Stomach (tissue), 9 donors: Measurements from ENCODE around the gene FRAS1. TPM values are rescaled to one million over a fixed set of nuclear protein-coding genes. Genes with fewer than 3 reads are reported as not detected.
"Not testable (repeated sequence)": the region's sequence is repeated elsewhere in the genome, so short reads cannot be mapped to it uniquely, and the experiment has no call there.

Source experiments
- DNase-seq, 2 donors: peaks; one replicate each; pipeline versions ENCODE4 v3.0.0 to v3.0.0-alpha.2; 2013 to 2019
- H3K27ac ChIP-seq, 5 donors: fragments of 200-600 bp in 4 of 5; sonication (generic) in 4 of 5; one replicate each; pipeline ENCODE4 v1.5.1; 2013 to 2019; ENCODE audit warnings: mild to moderate bottlenecking in 1 of 5, moderate library complexity in 1 of 5
- H3K27me3 ChIP-seq, 3 donors: fragments of 200-600 bp; sonication (generic); one replicate each; pipeline ENCODE4 v1.5.1; 2017 to 2019; ENCODE audit warnings: mixed run types in 1 of 3
- H3K36me3 ChIP-seq, 4 donors: fragments of 200-600 bp; sonication (generic); 1 replicate in 3 of 4; 2 replicates in 1 of 4; pipeline ENCODE4 v1.5.1; 2016 to 2019
- H3K4me1 ChIP-seq, 4 donors: fragments of 200-600 bp; sonication (generic); one replicate each; pipeline ENCODE4 v1.5.1; 2016 to 2019
- H3K4me3 ChIP-seq, 4 donors: fragments of 200-600 bp; sonication (generic) in 3 of 4; one replicate each; pipeline ENCODE4 v1.5.1; 2016 to 2019; ENCODE audit warnings: mild to moderate bottlenecking in 1 of 4
- H3K9me3 ChIP-seq, 4 donors: fragments of 200-600 bp; sonication (generic); one replicate each; pipeline ENCODE4 v1.5.1; 2016 to 2019
- EP300 ChIP-seq: sonication (generic); formaldehyde crosslinking; IDR thresholded peaks from one replicate; pipeline ENCODE4 v1.6.1; 2017; ENCODE audit warnings: antibody characterized with exemption
- POLR2A ChIP-seq, 4 donors: fragments of 450-650 bp; IDR thresholded peaks; one replicate each; pipeline ENCODE4 v1.6.1; 2016; ENCODE audit warnings: antibody characterized with exemption in 4 of 4, control low read depth in 2 of 4, mild to moderate bottlenecking in 1 of 4, moderate library complexity in 1 of 4
- POLR2AphosphoS5 ChIP-seq, 3 donors: sonication (generic); formaldehyde crosslinking; IDR thresholded peaks; one replicate each; pipeline ENCODE4 v1.6.1; 2016; ENCODE audit warnings: antibody characterized with exemption in 3 of 3
- WGBS, 5 donors: extraction: QIAGEN DNeasy Blood & Tissue Kit in 3 of 5; methylation state at CpG; one replicate each; pipeline versions ENCODE4 v1.1.5 to v1.1.7; 2013 to 2018; 5-methylcytosine and 5-hydroxymethylcytosine counted together
- intact Hi-C: fragments of 100-400 bp; cut with DNase I; formaldehyde crosslinking; loops from one replicate; pipeline ENCODE4 v1.15.1; 2023; ENCODE audit warnings: low total_unique reads
- polyA plus RNA-seq, 3 donors: library from polyadenylated mRNA; stranded (reverse); fragments of 200-250 nt; gene quantifications; one replicate each; pipeline ENCODE4 v1.2.3, GENCODE V29; 2013
- total RNA-seq, 5 donors: library from RNA; depleted of rRNA; stranded (reverse); fragments of >200 nt; gene quantifications; one replicate each; pipeline versions ENCODE4 v1.1.0 to v1.2.3, GENCODE V29; 2014 to 2016
- TF ChIP-seq, protein P1 (sequence below), 7 experiments: fragments of 450-650 bp in 4 of 7; fragments of 200-600 bp in 3 of 7; sonication (generic) in 3 of 7; IDR thresholded peaks; one replicate each; pipeline ENCODE4 v1.5.1; 2016 to 2019; ENCODE audit warnings: antibody characterized with exemption in 7 of 7, control low read depth in 2 of 7, mild to moderate bottlenecking in 1 of 7
- donor health status: healthy with polysubstance abuse.
- donor health status: Bipolar disorder and iron deficiency.
- donor health status: healthy.

Gene FRAS1
- total and polyA plus RNA-seq, 8 donors, result under 0.01 to 12.7 (median 2.0) TPM

DNA sequence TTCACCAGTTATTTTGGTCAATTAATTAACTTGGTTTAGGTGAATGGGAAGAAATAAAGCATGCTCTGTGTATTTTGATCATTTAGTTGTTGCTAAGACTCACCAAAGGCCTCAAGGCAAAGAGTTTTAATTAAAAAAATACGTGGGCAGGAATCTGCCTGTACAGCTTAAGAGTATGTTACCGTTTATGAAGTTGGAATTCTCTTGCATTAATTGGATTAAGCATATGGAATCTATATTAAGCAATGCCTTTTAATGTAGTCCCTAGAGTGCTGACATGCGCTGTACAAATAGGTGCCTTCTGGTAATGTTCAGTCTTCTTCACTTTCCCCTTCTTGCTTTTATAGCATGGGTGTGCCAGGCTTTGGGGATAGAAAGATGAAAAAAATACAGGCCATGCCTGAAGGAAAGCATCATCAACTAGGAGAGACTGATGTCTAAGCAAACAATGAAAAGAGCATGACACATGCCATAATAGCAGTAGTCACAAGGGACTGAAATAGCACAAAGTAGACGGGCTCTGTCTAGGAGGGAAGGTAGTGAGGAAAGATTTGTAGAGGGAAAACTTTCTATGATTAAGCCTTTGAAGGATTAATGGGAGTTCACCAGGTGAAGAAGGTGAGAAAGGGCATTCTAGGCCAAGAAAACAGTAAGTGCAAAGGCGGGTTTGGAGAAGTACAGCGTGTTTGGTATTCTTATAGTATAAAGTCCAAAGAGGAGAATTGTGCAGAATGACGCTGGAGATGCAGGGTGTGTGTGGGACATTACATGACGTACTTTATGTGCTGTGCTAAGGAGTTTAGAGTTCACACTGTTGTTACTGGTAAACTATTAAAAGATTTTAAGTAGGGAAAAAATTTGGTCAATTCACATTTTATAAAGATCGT lies 268.4 kb downstream of the FRAS1 start:
- 70 to 84% (median 81%) methylated on average over 9 of the region's 9 CpGs for WGBS, 5 donors
- no peaks in the 10 kb centered on the region for H3K36me3 ChIP-seq
- H3K4me1 ChIP-seq, result no peaks in the 10 kb centered on the region
- DNase-seq, result no peak
- no peaks in the 10 kb centered on the region for H3K9me3 ChIP-seq
- TF ChIP-seq POLR2AphosphoS5 (IDR thresholded peaks at IDR 0.05), result no peak
- intact Hi-C loops, result no loop called here
- H3K4me3 ChIP-seq, result no peak overlapping the region
- H3K27ac ChIP-seq, result no peak overlapping the region
- no peaks in the 10 kb centered on the region for H3K27me3 ChIP-seq

DNA sequence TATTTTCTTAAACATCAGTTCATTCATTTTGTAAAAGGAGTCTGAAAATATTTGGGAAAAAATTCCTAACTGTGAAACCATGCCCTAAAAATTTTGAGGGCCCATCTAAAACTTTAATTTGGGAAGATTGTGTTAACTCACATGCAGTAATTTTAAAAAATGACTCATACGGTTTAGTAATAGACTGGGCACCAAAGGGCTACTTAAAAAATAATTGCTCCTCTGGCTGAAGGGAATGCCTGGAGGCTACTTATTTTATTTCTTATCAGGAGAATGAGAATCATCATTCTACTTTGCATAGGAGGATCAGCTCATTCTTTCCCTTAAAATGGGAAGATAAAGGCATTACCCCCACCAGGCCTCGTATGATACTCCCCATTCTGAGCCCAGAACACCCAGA lies 271.5 kb downstream of the FRAS1 start:
- WGBS, 5 donors, result 88 to 92% (median 91%) methylated on average over 2 of the region's 2 CpGs
- DNase-seq, H3K27ac ChIP-seq, H3K9me3 ChIP-seq, H3K4me3 ChIP-seq, H3K4me1 ChIP-seq, H3K36me3 ChIP-seq, H3K27me3 ChIP-seq, intact Hi-C loops: not testable (repeated sequence)

DNA sequence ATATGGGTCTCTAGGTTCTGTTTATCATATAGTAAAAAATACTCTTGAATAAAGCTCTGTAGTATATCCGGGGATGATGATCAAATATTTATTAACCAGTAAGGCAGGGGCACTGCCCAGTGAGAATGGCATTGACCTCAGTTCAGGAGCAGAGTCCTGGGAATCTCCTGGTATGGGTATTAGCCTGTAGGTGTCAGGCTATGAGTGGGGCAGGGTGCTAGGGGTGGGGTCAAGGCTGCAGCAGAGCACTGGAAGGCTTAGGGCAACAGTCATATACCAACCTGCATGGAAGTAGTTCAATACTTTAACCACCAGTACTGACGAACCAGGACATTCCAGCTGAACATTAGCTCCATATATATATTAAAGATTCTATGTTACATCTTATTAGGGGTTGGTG lies 274.1 kb downstream of the FRAS1 start:
- H3K9me3 ChIP-seq, result no peaks in the 10 kb centered on the region
- DNase-seq, result no peak
- TF ChIP-seq, protein P1, sequence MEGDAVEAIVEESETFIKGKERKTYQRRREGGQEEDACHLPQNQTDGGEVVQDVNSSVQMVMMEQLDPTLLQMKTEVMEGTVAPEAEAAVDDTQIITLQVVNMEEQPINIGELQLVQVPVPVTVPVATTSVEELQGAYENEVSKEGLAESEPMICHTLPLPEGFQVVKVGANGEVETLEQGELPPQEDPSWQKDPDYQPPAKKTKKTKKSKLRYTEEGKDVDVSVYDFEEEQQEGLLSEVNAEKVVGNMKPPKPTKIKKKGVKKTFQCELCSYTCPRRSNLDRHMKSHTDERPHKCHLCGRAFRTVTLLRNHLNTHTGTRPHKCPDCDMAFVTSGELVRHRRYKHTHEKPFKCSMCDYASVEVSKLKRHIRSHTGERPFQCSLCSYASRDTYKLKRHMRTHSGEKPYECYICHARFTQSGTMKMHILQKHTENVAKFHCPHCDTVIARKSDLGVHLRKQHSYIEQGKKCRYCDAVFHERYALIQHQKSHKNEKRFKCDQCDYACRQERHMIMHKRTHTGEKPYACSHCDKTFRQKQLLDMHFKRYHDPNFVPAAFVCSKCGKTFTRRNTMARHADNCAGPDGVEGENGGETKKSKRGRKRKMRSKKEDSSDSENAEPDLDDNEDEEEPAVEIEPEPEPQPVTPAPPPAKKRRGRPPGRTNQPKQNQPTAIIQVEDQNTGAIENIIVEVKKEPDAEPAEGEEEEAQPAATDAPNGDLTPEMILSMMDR (IDR thresholded peaks at IDR 0.05), result no peak
- no peak for TF ChIP-seq POLR2AphosphoS5 (IDR thresholded peaks at IDR 0.05)
- TF ChIP-seq EP300, result no peak
- TF ChIP-seq POLR2A (IDR thresholded peaks at IDR 0.05), result no peak
- H3K27me3 ChIP-seq, result no peaks in the 10 kb centered on the region
- H3K4me3 ChIP-seq, result no peak overlapping the region
- H3K27ac ChIP-seq, result no peak overlapping the region
- intact Hi-C loops, result no loop called here
- 71 to 94% (median 91%) methylated on average over 2 of the region's 2 CpGs for WGBS, 5 donors
- no peaks in the 10 kb centered on the region for H3K36me3 ChIP-seq
- peaks cover 0 to 1% (median 0%) of the 10 kb centered on the region in 4 donors for H3K4me1 ChIP-seq

DNA sequence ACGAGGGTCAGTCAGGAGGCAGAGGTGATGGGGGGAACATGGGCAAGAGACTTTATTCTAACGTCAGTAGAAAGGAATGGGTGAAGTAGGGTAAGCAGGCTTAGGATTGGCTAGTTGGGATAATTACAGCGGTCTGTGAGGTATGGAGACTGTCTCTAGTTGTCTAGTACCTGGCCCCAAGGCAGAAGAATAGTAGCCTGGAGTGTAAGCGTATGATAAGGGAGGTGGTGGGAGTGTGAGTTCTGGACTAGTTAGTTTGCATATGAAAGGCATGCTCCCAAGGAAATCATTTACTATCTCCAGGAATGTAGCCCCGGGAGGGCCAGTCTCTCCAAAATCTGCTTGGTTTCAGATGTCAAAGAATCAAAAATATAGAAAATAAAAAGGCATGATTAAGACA lies 274.8 kb downstream of the FRAS1 start:
- WGBS, 5 donors, result 80 to 88% (median 81%) methylated on average over 5 of the region's 5 CpGs
- H3K4me1 ChIP-seq, result peaks cover 0 to 9% (median 0%) of the 10 kb centered on the region in 4 donors
- no peak for DNase-seq
- no peaks in the 10 kb centered on the region for H3K36me3 ChIP-seq
- H3K27ac ChIP-seq, result no peak overlapping the region
- intact Hi-C loops, result no loop called here
- TF ChIP-seq, protein P1 (IDR thresholded peaks at IDR 0.05), result no peak
- TF ChIP-seq POLR2A (IDR thresholded peaks at IDR 0.05) (no peak), EP300 (no peak), POLR2AphosphoS5 (IDR thresholded peaks at IDR 0.05) (no peak)
- no peak overlapping the region for H3K4me3 ChIP-seq
- no peaks in the 10 kb centered on the region for H3K27me3 ChIP-seq
- H3K9me3 ChIP-seq, result no peaks in the 10 kb centered on the region

DNA sequence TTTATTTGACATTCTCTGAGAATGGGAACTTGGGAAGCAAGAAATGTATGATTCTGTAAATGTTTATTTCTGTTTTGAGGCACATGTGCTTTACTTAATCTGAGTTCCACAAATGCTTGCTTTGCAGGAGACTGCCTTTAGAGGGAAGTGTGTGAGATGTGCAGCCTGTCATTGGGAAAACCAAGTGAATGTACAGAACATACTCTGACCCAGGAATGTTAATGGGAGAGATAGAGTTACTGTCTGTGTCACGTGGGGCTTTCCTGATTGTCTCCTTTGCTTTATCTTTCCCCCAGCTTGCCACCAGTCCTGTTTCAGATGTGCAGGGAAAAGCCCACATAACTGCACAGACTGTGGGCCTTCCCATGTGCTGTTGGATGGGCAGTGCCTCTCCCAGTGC lies 275.9 kb downstream of the FRAS1 start:
- H3K36me3 ChIP-seq, result no peaks in the 10 kb centered on the region
- DNase-seq, result no peak
- WGBS, 5 donors, result 50 to 76% (median 64%) methylated on average over 1 of the region's 1 CpG
- intact Hi-C loops, result no loop called here
- H3K4me1 ChIP-seq, result peaks cover 0 to 10% (median 0%) of the 10 kb centered on the region in 4 donors
- H3K27ac ChIP-seq, result no peak overlapping the region
- no peaks in the 10 kb centered on the region for H3K9me3 ChIP-seq
- TF ChIP-seq, protein P1 (IDR thresholded peaks at IDR 0.05), result no peak
- TF ChIP-seq POLR2AphosphoS5 (IDR thresholded peaks at IDR 0.05) (no peak), EP300 (no peak), POLR2A (IDR thresholded peaks at IDR 0.05) (no peak)
- no peak overlapping the region for H3K4me3 ChIP-seq
- H3K27me3 ChIP-seq, result no peaks in the 10 kb centered on the region
